Anterior cingulate cortex (tissue), 58 donors: ENCODE data around the gene GCN1.
A peak's percentile ranks its signal among the peaks of the same experiment; 100 is the strongest.
"Not testable (repeated sequence)": the region's sequence is repeated elsewhere in the genome, so short reads cannot be mapped to it uniquely, and the experiment has no call there.

Experiments
- DNase-seq, 58 donors: peaks; one replicate each; lab custom pipeline; 2025; lab: John Stamatoyannopoulos, UW

The GCN1 gene

GRCh38 chr12:120194534-120195395, at the start of gene GCN1:
TSS of gene GCN1 (minus strand) at chr12:120194715. CDS start at chr12:120194697, 18 bp downstream.
- DNase-seq = peak in 57 of 58 donors; percentile 22 to 88 (median 76)

GRCh38 chr12:120242971-120243699, 48.6 kb upstream of the GCN1 start:
- DNase-seq = no peak

- no peak for DNase-seq
Measured at GRCh38 chr12:120242275-120242799, 47.8 kb upstream of the GCN1 start.

GRCh38 chr12:120241561-120242274, 47.2 kb upstream of the GCN1 start:
- no peak for DNase-seq

GRCh38 chr12:120240495-120240833, 45.9 kb upstream of the GCN1 start:
- DNase-seq = no peak

- DNase-seq = no peak
Measured at GRCh38 chr12:120239776-120240494, 45.4 kb upstream of the GCN1 start.

GRCh38 chr12:120238839-120239445, 44.4 kb upstream of the GCN1 start:
- no peak for DNase-seq

- DNase-seq = no peak
Measured at GRCh38 chr12:120238217-120238616, 43.7 kb upstream of the GCN1 start.

- peak in 9 of 58 donors; percentile 4 to 37 (median 15) for DNase-seq
Measured at GRCh38 chr12:120237360-120238171, 43.1 kb upstream of the GCN1 start.

- not testable (repeated sequence) for DNase-seq
Measured at GRCh38 chr12:120236809-120237208, 42.3 kb upstream of the GCN1 start.

- DNase-seq = no peak
Measured at GRCh38 chr12:120235369-120236323, 41.1 kb upstream of the GCN1 start.

- peak in 54 of 58 donors; percentile 12 to 88 (median 66) for DNase-seq
Measured at GRCh38 chr12:120234643-120235368, 40.3 kb upstream of the GCN1 start.

- peak in 3 of 58 donors; percentile 8 to 36 (median 34) for DNase-seq
Measured at GRCh38 chr12:120231316-120232011, 36.9 kb upstream of the GCN1 start.

GRCh38 chr12:120230974-120231315, 36.4 kb upstream of the GCN1 start:
- DNase-seq = no peak

GRCh38 chr12:120230326-120230973, 35.9 kb upstream of the GCN1 start:
- DNase-seq = peak in 1 of 58 donors; percentile 19
